SH-SY5Y (cell line): ENCODE results near the gene GGTLC2.

Experiments
- GATA2 ChIP-seq: IDR thresholded peaks from 2 replicates; pipeline ENCODE4 v1.6.1; 2011; ENCODE audit warnings: mild to moderate bottlenecking, low read depth, low read length
- GATA3 ChIP-seq: IDR thresholded peaks from 2 replicates; pipeline ENCODE4 v1.6.1; 2011; ENCODE audit warnings: low read depth, mild to moderate bottlenecking, low read length, moderate library complexity

GGTLC2 gene

GRCh38 chr22:22619765-22620414, 24.5 kb upstream of the GGTLC2 start:
- TF ChIP-seq GATA2 (no peak), GATA3 (no peak)

DNA sequence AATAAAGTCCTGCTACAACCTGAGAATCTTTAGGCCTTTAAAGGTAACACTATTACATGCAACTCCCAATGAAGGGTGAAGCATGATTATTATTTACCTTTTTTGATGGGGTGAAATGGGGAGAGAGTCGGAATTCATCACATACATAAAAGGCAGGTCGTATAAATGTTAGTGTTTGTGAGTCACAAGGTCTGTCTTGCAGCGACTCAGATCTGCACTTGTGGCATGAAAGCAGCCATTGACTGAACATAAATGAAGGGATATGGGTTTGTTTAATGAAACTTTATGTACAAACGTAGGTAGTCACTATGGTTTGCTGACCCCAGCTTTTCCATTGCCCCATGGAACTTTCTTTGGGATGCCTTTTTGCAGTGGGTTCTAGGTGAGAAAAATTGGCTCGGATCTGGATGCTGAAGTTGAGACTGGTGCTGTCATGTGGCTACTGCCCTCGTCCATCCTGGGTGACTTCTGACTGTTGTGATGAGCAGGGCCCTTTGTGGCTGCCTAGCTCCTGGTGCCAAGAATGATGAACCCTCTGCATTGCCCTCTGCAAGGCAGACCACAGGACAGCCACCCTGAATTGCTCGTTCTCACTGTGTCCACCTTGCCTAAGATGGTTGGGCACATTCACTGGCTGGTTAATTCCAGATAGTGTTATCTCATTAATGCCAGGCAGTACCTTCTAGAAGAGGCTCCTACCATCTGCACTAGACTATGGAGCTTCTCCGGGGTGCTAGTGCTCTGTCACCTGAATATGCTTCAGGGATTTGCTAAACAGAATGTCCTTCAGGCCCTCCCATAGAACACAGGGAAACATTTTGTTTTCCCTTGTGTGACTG, 11.3 kb downstream of the GGTLC2 start:
- no peak for TF ChIP-seq GATA2
- no peak for TF ChIP-seq GATA3

GRCh38 chr22:22657712-22658111, 13.3 kb downstream of the GGTLC2 start:
- TF ChIP-seq GATA3, result no peak
- no peak for TF ChIP-seq GATA2

DNA sequence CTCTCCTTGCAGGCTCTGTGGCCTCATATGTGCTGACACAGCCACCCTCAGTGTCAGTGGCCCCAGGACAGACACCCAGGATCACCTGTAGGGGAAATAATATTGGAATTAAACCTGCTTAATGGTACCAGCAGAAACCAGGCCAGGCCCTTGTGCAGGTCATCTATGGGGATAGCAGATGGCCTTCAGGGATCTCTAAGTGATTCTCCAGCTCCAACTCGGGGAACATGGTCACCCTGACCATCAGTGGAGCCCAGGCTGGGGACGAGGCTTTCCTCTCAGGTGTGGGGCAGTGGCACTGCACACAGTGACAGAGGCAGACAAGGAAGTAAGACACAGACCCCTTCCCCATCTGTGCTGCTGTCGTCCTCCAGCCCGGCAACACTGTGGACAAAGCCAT, 16.9 kb downstream of the GGTLC2 start:
- TF ChIP-seq GATA3, result no peak
- TF ChIP-seq GATA2, result no peak

DNA sequence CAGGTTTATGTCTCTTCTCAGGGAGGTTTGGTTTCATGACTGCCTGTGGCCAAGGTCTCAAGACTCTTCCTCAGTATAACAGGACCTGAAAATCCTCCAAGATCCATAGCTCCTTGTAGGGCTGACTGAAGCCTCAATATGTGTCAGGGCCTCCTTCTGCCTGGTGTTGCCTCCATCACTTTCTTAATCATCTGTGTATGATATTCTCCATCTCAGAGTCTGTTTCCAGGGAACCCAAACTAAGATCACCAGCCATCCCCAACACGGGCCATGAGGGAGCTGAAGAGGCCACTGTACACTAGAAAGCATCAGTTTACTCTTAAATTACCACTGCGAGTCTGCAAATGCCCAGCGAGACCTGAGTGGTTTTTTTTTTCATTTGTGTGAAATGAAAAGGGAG, 17.7 kb downstream of the GGTLC2 start:
- TF ChIP-seq GATA2 (no peak), GATA3 (no peak)

GRCh38 chr22:22663861-22664800, 19.7 kb downstream of the GGTLC2 start:
- TF ChIP-seq GATA2 (no peak), GATA3 (no peak)

DNA sequence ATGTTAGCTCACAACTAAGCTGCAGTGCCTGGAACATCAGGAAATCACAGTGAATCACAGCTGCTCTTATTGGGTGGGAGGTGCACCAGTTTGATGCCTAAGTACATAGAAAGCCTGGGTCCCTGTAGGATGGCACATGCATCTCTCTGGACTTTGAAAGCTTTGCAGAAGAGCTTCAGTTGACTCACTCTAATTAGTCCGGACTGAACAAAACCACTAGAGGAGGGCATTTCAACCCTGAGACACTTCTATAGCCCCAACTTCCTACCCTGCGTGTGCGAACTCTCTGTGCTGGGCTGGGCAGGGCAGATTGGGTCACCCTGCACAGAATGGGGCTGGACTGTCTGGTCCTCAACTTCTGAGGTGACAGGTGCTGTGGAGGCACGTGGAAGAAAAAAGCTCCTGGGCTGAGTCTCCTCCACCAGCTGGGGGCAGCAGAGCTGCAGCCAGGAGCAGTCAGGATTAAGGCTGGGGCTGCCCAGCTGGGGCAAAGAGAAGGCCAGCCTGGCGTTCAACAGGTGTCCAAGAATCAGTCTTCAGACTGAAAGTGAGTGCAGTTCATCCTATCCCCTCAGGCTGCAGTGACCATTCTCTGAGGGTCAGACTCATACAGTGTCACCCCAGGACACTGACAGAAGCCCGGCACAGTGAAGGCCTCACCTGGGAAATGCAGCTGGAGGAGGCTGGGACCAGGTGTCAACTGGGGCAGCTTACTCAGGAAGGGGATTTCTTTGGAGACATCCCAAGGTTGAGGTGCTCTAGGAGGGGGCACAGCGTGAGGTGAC, 22.1 kb downstream of the GGTLC2 start:
- no peak for TF ChIP-seq GATA3
- TF ChIP-seq GATA2, result no peak

DNA sequence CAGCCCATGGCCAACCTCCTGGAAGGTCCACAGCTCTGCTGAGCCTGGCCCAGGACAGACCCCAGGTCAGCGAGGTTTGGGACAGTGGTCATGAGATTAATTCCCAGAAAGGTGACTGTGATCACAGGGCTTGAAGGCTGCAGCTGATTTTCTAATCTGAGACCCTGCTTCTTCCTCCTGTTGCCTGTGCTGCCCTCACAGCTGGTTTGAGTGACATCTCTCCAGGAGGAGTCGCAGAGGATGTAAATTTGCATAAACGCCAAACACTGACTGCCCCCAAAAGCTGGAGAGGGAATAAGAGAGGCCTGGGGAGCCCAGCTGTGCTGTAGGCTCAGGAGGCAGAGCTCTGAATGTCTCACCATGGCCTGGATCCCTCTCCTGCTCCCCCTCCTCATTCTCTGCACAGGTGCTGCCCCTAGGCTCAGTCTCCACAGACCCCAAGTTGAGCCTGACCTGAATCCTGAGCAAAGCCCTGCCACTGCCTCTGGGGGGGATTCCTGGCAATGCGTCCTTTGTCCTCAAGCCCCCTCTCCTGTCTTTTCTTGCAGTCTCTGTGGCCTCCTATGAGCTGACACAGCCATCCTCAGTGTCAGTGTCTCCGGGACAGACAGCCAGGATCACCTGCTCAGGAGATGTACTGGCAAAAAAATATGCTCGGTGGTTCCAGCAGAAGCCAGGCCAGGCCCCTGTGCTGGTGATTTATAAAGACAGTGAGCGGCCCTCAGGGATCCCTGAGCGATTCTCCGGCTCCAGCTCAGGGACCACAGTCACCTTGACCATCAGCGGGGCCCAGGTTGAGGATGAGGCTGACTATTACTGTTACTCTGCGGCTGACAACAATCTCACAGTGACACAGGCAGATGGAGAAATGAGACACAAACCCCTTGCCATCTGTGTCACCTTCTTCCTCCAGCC, 23.8 kb downstream of the GGTLC2 start:
- TF ChIP-seq GATA2 (no peak), GATA3 (no peak)

DNA sequence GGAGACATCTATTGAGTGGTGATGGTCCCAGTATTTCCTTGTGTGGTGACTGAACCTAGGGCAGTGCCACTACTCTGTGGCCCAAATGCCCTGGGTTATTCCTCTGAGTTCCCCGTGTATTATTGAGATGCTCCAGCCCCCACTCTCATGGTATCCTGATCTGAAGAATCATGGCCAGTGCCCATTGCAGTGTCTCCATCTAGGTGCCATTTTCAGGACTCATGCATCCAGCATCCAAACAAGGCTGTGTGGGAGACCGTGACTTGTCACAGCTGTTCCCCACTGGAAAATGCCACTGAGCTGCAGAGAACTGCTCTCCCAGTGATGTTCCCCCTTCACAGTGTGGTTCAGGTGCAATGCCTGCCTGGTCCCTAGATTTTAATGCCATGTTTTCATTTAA, 24.7 kb downstream of the GGTLC2 start:
- no peak for TF ChIP-seq GATA2
- no peak for TF ChIP-seq GATA3

DNA sequence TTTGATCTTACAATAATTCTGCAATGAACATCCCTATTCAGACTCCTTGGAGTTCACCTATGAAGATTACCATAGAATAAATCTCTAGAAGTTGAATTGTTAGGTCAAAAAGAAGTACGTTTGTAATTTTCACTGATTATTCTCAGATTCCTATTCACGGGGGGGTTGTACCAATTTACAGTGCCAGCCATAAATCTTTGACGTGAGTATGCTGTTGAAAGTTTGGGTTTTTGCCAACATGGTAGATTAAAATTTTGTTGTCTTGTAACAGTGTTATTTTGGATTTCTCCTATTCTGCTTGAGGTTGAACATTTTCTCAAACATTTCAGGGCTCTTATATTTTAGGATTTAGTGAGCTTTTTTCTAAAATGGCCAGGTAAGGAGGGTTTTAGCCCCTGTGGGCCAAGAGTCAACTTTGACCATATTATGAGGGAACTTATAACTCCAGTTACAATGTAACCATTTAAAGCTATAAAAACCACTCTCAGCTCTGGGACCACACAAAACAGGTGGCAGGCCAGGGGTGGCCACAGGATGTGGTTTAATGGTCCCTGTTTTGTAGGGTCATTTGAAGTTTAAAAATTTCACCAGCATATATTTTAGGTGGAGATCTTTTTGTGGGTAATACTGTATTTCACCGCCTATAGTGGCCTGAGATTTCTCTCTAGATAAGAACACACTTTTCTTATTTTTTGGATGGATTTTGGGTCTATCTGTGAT, 25.8 kb downstream of the GGTLC2 start:
- no peak for TF ChIP-seq GATA3
- no peak for TF ChIP-seq GATA2

DNA sequence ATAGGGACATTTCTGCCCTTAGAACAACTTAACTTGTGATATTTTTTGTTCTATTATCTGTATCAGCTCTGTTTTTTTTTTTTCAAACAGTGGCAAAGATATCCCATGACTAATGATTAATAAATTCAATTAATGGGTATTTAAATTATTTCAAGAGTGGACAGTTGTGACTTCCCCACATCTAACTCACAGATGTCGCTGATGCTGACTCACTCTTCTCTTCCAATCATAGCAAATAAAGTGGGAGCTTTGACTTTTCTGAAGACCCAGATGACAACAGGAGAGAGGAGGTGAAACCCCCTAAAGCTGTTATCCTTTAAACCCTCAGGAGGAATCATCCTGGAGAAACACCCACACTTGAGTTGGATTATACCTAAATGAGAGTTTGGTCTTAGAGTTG, 27.1 kb downstream of the GGTLC2 start:
- no peak for TF ChIP-seq GATA2
- TF ChIP-seq GATA3, result no peak

GRCh38 chr22:22673099-22673498, 28.7 kb downstream of the GGTLC2 start:
- no peak for TF ChIP-seq GATA3
- no peak for TF ChIP-seq GATA2

GRCh38 chr22:22673628-22674027, 29.2 kb downstream of the GGTLC2 start:
- no peak for TF ChIP-seq GATA3
- TF ChIP-seq GATA2, result no peak
